ENCODE results near the gene HSPA12B.

Gene HSPA12B

DNA sequence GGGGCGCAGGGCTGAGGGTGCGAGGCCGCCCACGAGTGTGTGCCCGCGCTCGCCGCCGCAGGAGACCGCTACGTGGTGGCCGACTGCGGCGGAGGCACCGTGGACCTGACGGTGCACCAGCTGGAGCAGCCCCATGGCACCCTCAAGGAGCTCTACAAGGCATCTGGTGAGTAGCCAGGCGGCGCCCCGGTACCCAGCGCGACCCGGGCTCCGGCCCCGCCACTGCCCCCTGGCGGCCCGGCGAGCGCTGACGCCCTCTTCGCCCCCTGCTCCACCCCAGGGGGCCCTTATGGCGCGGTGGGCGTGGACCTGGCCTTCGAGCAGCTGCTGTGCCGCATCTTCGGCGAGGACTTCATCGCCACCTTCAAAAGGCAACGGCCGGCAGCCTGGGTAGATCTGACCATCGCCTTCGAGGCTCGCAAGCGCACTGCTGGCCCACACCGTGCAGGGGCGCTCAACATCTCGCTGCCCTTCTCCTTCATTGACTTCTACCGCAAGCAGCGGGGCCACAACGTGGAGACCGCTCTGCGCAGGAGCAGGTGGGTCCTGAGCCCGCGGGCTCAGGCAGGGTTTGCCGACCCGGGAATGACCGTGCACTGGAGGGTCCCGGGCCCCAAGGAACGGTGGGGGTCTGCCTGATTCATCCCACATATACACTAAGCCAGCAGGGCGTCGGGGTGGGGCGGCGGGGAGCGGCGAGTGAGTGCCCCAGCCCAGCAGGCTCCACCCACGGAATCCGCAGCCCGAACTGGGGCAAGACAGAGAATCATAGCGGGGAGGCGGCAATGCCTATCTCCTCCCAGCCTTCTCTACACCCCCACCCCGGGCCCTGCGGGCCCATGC lies 17.4 kb downstream of the HSPA12B start:
- peak; percentile 56 for DNase-seq

DNA sequence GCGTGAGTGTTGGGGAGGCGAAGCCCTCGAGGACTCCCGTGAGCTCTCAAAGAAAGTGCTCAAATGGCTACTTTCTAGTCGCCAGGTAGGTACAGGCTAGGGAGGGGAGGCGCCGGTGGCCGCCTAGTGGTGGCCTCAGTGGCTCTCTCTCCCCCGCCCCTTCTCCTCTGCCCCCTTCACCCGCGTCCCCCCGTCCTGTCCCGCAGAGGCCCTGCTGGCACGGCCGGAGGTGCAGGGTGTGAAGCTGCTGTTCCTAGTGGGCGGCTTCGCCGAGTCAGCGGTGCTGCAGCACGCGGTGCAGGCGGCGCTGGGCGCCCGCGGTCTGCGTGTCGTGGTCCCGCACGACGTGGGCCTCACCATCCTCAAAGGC lies 18.8 kb downstream of the HSPA12B start:
- no peak for DNase-seq

DNA sequence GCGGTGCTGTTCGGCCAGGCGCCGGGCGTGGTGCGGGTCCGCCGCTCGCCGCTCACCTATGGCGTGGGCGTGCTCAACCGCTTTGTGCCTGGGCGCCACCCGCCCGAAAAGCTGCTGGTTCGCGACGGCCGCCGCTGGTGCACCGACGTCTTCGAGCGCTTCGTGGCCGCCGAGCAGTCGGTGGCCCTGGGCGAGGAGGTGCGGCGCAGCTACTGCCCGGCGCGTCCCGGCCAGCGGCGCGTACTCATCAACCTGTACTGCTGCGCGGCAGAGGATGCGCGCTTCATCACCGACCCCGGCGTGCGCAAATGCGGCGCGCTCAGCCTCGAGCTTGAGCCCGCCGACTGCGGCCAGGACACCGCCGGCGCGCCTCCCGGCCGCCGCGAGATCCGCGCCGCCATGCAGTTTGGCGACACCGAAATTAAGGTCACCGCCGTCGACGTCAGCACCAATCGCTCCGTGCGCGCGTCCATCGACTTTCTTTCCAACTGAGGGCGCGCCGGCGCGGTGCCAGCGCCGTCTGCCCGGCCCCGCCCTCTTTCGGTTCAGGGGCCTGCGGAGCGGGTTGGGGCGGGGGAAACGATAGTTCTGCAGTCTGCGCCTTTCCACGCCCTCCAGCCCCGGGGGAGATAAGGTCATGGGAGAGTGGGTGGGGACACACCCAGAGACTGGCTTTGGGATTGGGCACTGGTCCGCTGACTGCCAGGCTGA lies 19.3 kb downstream of the HSPA12B start:
- peak; percentile 83 for DNase-seq

DNA sequence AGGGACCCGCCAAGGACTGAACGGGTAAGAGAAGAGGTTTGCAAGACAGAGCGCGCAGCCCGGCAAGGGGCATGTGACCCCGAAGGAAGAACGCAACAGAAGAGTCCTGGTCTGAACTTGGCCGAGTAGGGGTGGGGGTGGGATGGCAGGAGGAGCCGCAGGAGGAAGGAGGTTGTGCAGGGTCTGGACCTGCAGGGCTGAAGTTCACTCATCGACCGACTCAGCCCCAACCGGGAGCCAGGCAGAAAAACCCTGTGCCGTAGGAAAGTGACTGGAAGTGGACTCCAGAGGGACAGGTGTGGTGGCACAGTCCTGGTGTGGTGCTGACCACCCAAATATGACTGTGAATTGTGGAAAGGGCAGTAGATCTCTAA lies 19.9 kb downstream of the HSPA12B start:
- no peak for DNase-seq

DNA sequence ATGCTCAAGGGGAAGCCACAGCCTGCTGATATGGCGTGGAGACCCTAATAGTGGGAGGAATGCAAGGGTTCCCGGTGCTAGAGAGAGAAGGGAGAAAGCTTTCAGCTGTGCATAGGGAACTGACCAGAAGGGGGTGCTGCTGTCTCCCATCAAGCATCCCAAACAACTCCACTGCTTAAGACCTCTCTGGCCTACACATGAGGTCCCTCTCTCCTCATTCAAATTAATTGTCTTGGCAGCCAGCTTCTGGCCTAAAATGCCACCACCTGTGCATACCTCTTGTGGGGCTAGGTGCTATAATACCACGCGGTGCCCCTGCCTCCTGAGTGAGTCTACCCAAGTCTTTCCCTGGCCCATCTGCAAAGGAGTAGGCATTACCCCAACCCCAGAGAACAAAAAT lies 20.6 kb downstream of the HSPA12B start:
- peak; percentile 82 for DNase-seq

DNA sequence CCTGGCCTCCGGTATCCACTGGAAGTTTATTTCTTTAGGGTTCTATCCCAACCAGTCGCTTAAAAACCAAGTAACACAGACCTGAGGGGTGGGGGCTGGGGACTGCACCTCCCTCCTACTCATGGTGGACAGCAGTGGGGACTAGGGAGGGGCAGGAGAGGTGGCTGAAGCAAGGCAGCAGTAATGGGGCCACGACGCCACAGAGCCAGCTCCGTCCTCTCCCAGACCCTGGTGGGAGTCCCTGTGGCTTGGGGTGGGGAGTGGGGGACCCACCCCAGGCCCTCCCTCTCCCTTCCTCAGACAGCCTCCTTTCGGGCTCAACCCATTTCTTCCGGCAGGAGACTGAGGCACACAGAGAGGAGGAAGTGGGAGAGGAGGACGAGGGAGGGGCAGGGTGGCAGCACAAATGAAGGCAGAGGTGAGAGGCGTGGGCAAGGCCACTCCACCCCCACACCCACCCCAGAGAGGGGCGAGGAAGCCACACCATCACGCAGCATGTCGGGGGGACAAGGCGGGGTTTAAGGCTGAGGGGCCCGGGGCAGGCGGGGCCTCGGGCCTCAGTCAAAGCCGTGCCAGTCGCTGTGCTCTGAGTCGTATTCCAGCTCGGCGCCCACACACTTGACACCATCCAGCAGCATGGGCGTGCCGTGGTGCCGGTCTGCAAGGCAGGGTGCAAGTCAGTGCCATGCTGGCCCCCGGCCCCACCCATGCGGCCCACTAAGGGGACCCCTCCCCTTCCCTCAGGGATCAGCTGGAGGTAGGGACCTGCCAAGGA lies 21.2 kb downstream of the HSPA12B start:
- DNase-seq: no peak

DNA sequence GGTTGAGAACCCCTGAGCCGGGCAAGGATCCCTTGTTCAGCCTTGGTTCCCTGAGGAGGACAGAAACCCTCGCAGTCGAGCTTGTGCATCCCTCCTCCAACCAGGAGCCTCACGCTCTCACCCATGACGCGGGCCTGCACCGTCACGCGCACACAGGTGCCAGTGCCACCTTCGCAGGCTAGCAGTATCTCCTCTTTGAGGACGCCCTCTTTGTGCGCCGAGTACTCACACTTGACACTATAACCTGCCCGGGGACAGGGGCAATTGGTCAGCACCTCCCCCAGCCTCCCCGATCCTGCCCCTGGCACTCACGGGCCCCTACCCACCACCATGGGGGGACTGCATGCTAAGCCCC lies 21.8 kb downstream of the HSPA12B start:
- no peak for DNase-seq

DNA sequence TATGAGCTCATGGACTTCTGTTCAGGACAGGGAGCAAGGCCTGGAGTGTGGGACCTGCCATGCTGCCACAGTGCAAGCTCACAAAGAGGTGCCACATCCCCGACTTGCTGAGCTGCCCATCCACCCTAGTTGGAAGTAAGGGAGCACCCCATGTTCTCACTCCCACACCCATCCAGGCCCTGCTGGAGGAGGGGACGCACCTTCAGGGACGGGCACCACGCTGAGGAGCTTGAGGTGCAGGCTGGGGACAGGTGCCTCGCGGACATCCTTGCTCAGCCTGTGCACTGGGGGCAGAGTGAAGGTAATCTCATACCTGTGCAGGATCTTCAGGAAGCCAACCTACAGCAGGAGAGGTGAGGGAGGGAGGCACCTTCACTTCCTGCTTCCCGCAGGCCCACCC lies 22.8 kb downstream of the HSPA12B start:
- no peak for DNase-seq

DNA sequence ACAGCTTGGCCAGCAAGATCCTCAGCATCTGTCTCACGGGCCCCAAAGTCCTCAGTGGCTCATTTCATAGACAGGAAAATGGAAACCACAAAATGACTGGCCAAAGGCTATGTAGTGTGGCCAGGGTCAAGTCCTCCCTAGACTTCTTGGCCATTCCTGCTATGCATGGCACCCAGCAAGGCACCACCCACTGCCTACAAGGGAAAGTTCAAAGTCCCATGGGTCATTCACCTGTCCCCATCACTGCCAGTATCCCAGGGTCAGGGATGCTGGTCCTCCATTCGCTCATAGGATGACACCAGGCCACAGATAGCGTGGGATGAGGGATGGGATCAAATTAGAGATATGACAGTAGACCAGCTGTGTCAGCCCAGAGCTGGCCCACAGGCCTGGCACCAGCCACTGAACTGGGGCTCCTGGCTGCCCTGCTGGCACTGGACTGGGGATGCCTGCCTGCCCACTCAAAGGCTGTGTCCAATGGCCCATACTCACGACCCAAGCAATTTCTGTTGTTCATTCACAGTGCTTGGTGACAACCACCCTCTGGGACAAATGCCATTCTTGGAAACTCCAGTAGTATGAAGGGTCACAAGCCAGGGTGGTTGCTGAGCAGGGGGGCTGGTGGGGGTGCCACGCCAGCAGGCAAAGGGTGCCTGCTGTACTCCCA lies 23.5 kb downstream of the HSPA12B start:
- no peak for DNase-seq

DNA sequence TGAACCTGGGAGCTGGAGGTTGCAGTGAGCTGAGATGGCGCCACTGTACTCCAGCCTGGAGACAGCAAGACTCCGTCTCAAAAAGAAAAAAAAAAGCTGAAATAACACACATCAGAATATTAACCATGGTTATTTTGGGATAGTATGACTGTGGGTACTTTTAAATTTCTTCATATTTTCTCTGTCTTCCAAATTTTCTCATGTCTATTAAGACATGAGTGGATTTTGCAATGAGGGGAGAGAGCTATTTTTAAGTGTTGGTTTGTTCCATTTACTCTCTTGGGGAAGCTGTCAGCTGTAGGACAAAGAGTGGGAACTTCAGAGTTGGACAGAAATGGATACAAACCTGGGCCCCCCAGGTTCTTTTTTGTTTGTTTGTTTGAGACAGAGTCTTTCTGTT lies 24.8 kb downstream of the HSPA12B start:
- peak; percentile 47 for DNase-seq

DNA sequence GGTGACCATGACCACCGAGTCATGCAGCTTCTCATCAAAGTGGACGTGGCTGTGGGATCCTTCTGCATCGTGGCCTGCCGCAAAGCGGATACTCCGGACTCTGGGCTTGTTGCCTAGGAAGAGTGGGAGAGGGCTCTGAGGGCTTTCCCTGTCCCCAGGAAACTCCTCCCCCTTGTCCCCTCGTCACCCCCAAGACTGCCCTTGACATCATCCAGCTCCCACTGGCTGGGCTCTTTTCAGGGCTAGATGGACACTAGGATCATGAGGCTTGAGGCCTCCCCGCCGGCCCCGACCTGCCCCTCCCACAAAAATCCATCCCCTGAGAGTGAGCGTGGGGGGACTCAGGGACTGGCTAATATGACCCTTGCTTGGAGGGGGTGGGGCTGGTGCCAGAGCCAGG lies 26.1 kb downstream of the HSPA12B start:
- DNase-seq: no peak

DNA sequence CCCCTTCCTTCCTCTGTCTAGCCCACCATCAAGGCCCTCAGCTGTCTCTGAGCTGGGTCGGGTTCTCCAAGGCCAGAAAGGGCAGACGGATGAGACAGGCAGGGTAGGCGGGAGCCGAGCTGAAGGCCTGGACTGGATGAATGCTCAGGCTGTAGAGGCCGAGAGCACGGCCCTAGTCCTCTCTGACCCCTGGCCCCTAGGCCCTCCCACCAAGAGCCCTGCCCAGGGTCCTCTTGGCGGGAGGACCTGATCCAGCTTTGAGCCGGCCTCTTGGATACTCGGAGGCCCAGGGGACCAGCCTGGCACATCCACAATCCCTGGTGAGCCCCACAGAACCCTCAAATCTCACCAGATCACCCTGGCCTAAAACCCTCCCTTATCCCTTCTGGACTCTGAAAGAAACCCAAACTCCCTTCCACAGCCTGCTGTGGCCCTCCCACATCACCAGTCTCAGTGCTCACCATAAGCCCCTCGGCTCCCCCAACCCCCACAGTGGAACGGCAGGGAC lies 26.9 kb downstream of the HSPA12B start:
- no peak for DNase-seq

DNA sequence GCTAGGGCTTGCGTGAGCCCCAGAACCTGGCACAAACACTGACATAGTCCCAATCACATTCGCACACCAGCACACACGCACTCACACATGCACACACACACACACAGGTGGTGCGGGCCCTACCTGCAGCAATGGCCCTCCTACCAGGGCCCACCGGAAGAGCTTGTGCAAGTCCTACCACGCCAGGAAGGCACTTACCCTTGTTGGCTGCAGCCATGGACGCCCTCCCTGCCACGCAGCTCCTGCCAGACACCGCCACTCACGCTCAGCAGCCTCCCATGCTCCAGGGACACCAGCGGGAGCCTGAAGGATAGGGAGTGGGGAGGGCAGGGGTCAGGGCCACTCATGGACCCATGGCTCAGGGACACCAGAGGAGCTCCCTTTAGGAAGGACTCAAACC lies 27.4 kb downstream of the HSPA12B start:
- DNase-seq: no peak

DNA sequence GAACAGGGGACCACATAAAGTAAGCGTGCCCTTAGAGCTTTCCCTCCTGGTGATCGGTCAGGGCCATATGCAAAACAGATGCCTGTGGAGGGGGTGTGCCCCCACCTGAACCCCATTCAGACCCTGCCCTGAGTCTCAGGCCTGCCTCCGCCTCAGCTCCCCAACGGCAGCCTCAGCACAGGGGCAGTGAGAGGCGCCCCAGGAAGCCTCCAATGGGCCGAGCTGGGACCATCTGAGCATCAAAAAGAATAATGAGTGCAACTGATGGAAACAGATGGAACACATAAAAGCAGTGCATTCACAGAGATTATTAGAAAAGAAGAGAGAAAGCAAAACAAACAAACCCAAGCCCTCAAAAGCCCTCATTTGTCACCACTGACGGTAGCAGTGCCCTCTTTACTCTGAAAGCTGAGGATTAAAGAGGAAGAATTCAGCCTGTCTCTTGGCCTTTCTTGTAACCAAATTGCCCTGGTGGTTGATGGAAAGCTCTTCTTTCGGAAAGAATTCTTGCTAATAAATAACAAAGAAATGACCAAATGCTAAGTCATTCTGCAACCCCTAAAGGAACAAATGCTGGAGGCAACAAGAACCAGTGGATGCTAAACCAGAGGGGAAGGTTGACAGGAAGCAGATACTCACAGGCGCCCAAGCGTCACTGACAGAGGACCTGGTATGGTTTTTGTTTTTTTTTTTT lies 28.3 kb downstream of the HSPA12B start:
- DNase-seq: no peak

DNA sequence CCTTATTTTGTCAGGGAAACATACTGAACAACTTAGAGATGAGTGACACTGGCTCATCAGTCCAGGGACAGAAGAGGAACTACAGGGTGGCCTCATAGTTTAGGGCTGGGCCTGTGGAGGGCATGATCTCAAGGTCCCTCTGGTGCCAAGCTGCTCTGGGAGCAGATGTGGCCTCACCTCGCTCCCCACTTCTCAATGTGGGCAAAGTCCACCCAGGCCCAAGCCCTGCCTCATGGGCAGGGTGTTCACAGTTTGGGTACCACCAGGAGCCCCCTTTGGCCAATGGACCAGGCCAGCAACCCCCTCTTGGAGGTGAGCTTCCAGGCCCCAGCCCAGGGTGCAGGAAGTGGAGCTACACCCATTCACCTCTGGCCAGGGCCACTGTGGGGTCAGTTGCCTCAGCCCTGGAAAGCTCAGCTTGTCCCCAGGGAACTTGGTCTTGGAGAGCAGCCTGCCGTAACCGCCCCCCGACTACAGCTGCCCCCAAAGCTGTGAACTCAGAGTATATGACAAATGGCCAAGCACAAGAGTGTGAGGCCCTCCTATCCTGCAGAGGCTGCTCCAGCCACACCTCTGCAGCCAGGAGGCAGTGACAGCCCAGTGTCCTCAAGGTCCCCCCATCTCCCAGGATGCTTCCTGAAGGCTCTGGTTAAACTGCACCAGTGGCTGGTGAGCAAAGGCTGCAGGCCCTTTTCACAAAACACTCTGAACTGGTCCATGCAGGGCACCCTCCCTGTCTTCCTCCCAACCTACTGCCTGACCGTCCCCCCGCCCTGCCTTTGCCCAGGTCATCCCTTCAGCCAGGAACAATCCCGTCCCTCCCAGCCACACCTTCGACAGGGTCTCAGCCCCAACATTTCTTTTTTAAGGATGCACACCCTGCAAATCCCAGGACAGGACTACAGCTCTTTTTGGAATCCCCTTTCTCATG lies 31.5 kb downstream of the HSPA12B start:
- DNase-seq: peak; percentile 82

DNA sequence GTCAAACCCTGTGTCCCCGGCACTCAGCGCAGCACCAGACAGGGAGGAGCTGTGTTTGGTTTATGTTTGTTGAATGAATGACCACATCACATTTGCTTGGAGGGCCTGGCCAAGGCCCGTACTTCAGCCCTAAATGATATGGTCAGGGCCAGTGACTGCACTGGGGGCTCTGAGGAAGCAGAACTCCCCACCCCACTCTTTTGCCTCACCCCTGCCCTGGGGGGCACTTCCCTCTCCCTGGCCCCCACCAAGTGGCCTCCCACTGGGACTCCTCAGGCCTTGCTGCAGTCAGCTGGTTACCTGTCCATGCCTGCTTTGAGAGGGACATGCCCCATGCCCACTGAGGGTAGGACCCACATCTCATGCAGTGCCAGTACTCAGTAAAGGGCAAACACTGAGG lies 32.2 kb downstream of the HSPA12B start:
- no peak for DNase-seq

DNA sequence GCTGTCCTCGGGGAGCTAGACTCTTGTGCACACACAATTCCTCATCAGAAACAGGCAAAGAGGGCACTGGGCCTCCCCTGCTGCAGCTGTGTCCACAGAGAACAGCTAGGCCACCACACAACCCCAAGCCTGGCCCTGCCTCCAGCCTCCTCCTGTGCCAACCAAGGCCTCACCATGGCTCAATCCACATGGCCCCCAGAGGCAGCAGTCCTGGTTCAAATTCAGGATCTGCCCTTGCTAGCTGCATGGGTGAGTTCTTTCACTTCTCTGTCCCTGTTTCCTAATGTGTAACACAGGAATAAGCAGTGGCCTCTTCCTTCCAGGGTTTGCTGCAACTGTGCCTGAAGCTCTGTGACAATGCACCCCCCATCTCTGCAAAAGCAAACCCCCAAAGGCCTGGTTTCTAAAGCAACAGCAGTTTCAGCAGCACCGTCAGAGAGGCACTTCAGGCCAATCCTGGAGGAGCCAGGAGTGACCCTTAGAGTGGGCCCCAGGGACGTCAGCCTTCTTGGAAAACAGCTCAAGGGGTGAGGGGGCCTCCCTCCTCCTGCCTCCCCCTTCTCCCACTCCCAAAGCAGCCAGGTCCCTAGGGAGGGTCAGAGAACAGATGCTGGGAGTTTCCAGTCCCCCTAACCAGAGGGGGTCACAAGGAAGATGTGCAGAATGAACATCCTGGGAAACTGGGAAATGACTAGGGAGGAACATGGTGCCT lies 32.8 kb downstream of the HSPA12B start:
- DNase-seq: peak; percentile 63

DNA sequence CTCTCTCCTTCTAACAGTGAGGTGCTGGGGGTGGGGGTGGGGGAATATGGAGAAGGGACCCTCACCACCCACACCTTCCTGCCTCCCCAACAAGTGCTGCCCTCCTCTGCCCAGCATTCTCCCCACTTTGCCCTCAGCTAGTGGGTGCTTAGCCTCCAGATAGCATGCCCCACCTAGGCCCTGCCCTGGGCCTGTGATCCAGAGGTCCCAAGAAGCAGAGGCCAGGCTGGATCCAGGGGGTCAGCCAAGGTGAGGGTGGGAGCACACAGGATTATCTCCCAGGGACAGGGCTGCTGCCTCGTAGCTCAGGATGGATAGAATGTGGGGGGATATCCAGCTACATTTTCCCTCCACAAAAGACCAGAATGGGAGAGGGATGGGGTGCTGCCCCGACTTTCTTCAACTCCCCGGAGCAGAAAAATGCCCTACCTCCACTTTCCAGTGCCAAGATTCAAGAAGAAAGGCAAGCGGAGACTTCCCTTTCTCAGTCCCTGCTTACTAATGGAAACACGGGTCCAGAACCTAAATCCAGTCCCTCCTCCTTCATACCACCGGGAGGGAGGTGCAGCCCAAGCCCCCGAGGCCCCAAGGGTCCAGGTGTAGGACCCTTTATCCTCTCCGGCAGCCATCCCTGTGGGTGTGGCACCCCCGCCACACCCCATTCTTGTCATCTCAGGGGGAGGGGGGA lies 34.1 kb downstream of the HSPA12B start:
- DNase-seq: peak; percentile 30

DNA sequence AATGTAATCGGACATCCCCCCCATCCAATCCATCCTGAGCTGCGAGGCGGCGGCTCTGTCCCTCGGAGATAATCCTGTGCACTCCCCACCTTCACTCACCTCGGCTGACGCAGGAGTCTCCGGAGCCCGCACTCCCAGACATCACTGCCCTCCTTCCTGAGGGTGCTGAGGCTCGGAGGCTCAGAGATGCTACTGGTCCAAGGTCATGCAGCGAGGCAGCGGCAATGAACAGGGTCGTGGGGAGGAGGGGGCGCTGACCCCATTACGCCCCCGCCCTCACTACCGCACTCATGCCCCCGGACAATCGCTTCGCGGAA lies 34.6 kb downstream of the HSPA12B start:
- no peak for DNase-seq
